SU-DHL-6 (cell line): Measurements from ENCODE around the gene MRPS6.

Experiments used
- H2AFZ ChIP-seq: fragments of 200-600 bp; sonication (generic); 2 replicates; pipeline ENCODE4 v1.6.1; 2014; ENCODE audit warnings: low read depth, mild to moderate bottlenecking, moderate library complexity, mixed read lengths, antibody characterized with exemption, low read length; ENCODE audit not compliant: severe bottlenecking
- H3F3A ChIP-seq: fragments of 200-600 bp; shearing (Covaris generic); 2 replicates; pipeline ENCODE4 v1.6.0; 2016; ENCODE audit warnings: antibody characterized with exemption, mild to moderate bottlenecking; ENCODE audit not compliant: insufficient read depth
- H3K27ac ChIP-seq: fragments of 200-600 bp; sonication (generic); 2 replicates; pipeline ENCODE4 v1.5.1; 2016; ENCODE audit warnings: low read depth, mild to moderate bottlenecking, low read length, moderate library complexity, mixed read lengths
- H3K27me3 ChIP-seq: fragments of 200-600 bp; sonication (generic), shearing (Covaris generic); 2 replicates; pipeline ENCODE4 v1.6.0; 2014; ENCODE audit warnings: mild to moderate bottlenecking, low read length
- H3K36me3 ChIP-seq: fragments of 200-600 bp; sonication (generic); 2 replicates; pipeline ENCODE4 v1.6.1; 2014; ENCODE audit warnings: mild to moderate bottlenecking, low read length, mixed read lengths
- H3K4me2 ChIP-seq: fragments of 300-600, 200-600 bp; shearing (Covaris generic), sonication (generic); 2 replicates; pipeline ENCODE4 v1.6.0; 2014; ENCODE audit warnings: low read length, low read depth, mild to moderate bottlenecking; ENCODE audit not compliant: poor library complexity, severe bottlenecking
- H3K4me3 ChIP-seq: fragments of 200-600 bp; sonication (generic); 2 replicates; pipeline ENCODE4 v1.5.1; 2014; ENCODE audit warnings: antibody characterized with exemption, low read length, mild to moderate bottlenecking, mixed read lengths; ENCODE audit not compliant: insufficient read depth, poor library complexity, severe bottlenecking
- H3K79me2 ChIP-seq: fragments of 200-600 bp; sonication (generic); 2 replicates; pipeline ENCODE4 v1.6.1; 2014; ENCODE audit warnings: mild to moderate bottlenecking, low read length, moderate library complexity; ENCODE audit not compliant: insufficient read depth
- H3K9ac ChIP-seq: fragments of 200-600 bp; sonication (generic); 2 replicates; pipeline ENCODE4 v1.7.0; 2014; ENCODE audit warnings: mild to moderate bottlenecking, low read length
- H3K9me2 ChIP-seq: fragments of 200-600 bp; sonication (generic); replicated peaks from 2 replicates; pipeline ENCODE4 v1.6.1; 2014; ENCODE audit warnings: low read length; ENCODE audit not compliant: insufficient read depth
- H3K9me3 ChIP-seq: fragments of 200-600 bp; sonication (generic); 2 replicates; pipeline ENCODE4 v1.6.1; 2014; ENCODE audit warnings: low read length, mixed read lengths; ENCODE audit not compliant: insufficient read depth
- H4K20me1 ChIP-seq: fragments of 200-600 bp; sonication (generic); 2 replicates; pipeline ENCODE4 v1.6.1; 2014; ENCODE audit warnings: low read depth, mild to moderate bottlenecking, antibody characterized with exemption, low read length, moderate library complexity, mixed read lengths
- CTCF ChIP-seq: fragments of 200-600 bp; sonication (generic); IDR thresholded peaks from one replicate; pipeline ENCODE4 v1.5.1; 2017; ENCODE audit warnings: antibody characterized with exemption, mild to moderate bottlenecking, low read length, moderate library complexity; ENCODE audit not compliant: insufficient read depth, poor library complexity, severe bottlenecking
- EZH2phosphoT487 ChIP-seq: fragments of 200-600 bp; sonication (generic), shearing (Covaris generic); conservative IDR thresholded peaks from 2 replicates; pipeline ENCODE4 v1.6.1; 2018; ENCODE audit warnings: mild to moderate bottlenecking, antibody characterized with exemption, low read length, moderate library complexity, mixed read lengths

The MRPS6 gene

GRCh38 chr21:34073032-34073748 lies at the start of gene MRPS6, which contains the start of gene SLC5A3:
TSS of gene MRPS6 (plus strand) at chr21:34073578. CDS start at chr21:34073701, 123 bp downstream.
TSS of gene SLC5A3 (plus strand) at chr21:34073578. CDS start at chr21:34095199, 21,621 bp downstream.
- Histone ChIP-seq H2AFZ (peak within 1 kb of the TSS; percentile 88), H3F3A (0 out of 2 replicates have a peak, but pooled peaks cover 3% of the 10 kb centered on the region), H3K27ac (peak within 1 kb of the TSS; percentile 49; the same call in 1 of the 2 replicates), H3K79me2 (peaks cover 40% of the 10 kb centered on the region), H3K4me2 (peak within 1 kb of the TSS; percentile 90), H3K9ac (peak within 1 kb of the TSS; percentile 72), H4K20me1 (no peaks in the 10 kb centered on the region; the same call in 1 of the 2 replicates), H3K9me2 (no peaks in the 10 kb centered on the region), H3K4me3 (peak within 1 kb of the TSS; percentile 85), H3K9me3 (no peaks in the 10 kb centered on the region), H3K36me3 (no peaks in the 10 kb centered on the region), H3K27me3 (no peaks in the 10 kb centered on the region)
- TF ChIP-seq CTCF (no peak), EZH2phosphoT487 (no peak)

DNA sequence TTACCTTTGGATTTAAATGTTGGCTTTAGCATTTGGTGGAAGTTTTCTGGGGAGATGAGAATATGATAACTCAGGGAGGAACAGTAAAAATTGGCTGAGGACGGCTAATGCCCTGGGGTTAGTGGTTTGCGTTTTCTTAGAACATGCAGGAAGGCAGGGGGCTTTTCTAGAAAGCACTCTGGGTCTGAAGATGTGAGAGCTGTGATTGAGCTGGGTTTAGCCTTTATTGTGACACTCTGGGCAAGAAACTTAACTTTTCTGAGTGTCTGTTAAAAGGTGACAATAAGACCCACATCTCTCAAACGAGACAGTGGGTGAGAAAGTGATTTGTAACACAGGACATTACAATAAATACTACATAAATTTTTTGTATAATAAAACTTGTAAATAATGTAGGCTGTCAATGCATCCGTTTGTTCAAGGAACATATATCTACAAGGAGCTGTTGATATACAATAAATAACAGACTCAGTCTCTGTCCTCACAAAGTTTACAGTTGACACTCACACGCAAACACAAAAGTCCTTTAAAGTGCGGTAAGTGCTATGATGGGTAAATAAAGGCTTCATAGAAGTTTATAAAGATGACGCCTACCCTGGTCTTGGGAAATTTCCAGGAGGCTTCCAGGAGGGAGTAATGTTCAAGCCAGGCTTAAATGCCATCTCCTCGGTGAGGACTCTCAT lies 49.5 kb upstream of the MRPS6 start:
- no peaks in the 10 kb centered on the region for H3F3A ChIP-seq
- no peak overlapping the region for H3K27ac ChIP-seq
- no peak overlapping the region for H3K9ac ChIP-seq
- no peaks in the 10 kb centered on the region for H3K36me3 ChIP-seq
- H2AFZ ChIP-seq: no peak overlapping the region
- no peaks in the 10 kb centered on the region for H3K79me2 ChIP-seq
- no peaks in the 10 kb centered on the region for H3K27me3 ChIP-seq
- no peak overlapping the region for H3K4me3 ChIP-seq
- H3K4me2 ChIP-seq: no peak overlapping the region
- H3K9me2 ChIP-seq: no peaks in the 10 kb centered on the region
- TF ChIP-seq CTCF: no peak
- no peak for TF ChIP-seq EZH2phosphoT487
- H4K20me1 ChIP-seq: no peaks in the 10 kb centered on the region
- no peaks in the 10 kb centered on the region for H3K9me3 ChIP-seq

- Histone ChIP-seq H3K9me2 (no peaks in the 10 kb centered on the region), H3K27ac (no peak overlapping the region), H3K9ac (no peak overlapping the region), H3K27me3 (no peaks in the 10 kb centered on the region), H3K79me2 (no peaks in the 10 kb centered on the region), H2AFZ (no peak overlapping the region), H4K20me1 (no peaks in the 10 kb centered on the region), H3F3A (no peaks in the 10 kb centered on the region), H3K36me3 (no peaks in the 10 kb centered on the region), H3K4me2 (no peak overlapping the region), H3K4me3 (no peak overlapping the region), H3K9me3 (no peaks in the 10 kb centered on the region)
- TF ChIP-seq EZH2phosphoT487: no peak
- no peak for TF ChIP-seq CTCF
Measured at GRCh38 chr21:34024374-34024693, 49.0 kb upstream of the MRPS6 start.
